DOHH2 (cell line): ENCODE measurements around the gene PSTPIP1.

Source experiments
- H3F3A ChIP-seq: fragments of 200-600 bp; sonication (generic), shearing (Covaris generic); 2 replicates; pipeline ENCODE4 v1.6.0; 2016; ENCODE audit warnings: antibody characterized with exemption, mild to moderate bottlenecking; ENCODE audit not compliant: control insufficient read depth, insufficient read depth
- H3K27ac ChIP-seq: fragments of 200-600 bp; sonication (generic); 2 replicates; pipeline ENCODE4 v1.5.1; 2014; ENCODE audit warnings: low read depth, mild to moderate bottlenecking, low read length, moderate library complexity
- H3K27me3 ChIP-seq: fragments of 200-600 bp; sonication (generic); 2 replicates; pipeline ENCODE4 v1.6.1; 2014; ENCODE audit warnings: mild to moderate bottlenecking, low read length, mixed read lengths; ENCODE audit not compliant: control insufficient read depth
- H3K36me3 ChIP-seq: fragments of 200-600 bp; sonication (generic); 2 replicates; pipeline ENCODE4 v1.6.1; 2014; ENCODE audit warnings: mild to moderate bottlenecking, low read length, moderate library complexity, mixed read lengths; ENCODE audit not compliant: control insufficient read depth
- H3K4me1 ChIP-seq: fragments of 200-600 bp; sonication (generic); 2 replicates; pipeline ENCODE4 v1.6.1; 2014; ENCODE audit warnings: mild to moderate bottlenecking, low read length, mixed read lengths; ENCODE audit not compliant: control insufficient read depth
- H3K4me2 ChIP-seq: fragments of 200-600 bp; sonication (generic); 2 replicates; pipeline ENCODE4 v1.6.0; 2014; ENCODE audit warnings: mild to moderate bottlenecking, low read length, moderate library complexity
- H3K4me3 ChIP-seq: fragments of 200-600 bp; sonication (generic); 2 replicates; pipeline ENCODE4 v1.5.1; 2014; ENCODE audit warnings: mild to moderate bottlenecking, low read length, mixed read lengths
- H3K79me2 ChIP-seq: fragments of 200-600 bp; sonication (generic); 2 replicates; pipeline ENCODE4 v1.6.1; 2014; ENCODE audit warnings: mild to moderate bottlenecking, low read length, mixed read lengths; ENCODE audit not compliant: control insufficient read depth
- H3K9me2 ChIP-seq: fragments of 200-600 bp; sonication (generic); replicated peaks from 2 replicates; pipeline ENCODE4 v1.6.1; 2014; ENCODE audit warnings: mild to moderate bottlenecking, low read length, mixed read lengths; ENCODE audit not compliant: control insufficient read depth
- H3K9me3 ChIP-seq: fragments of 200-600 bp; sonication (generic); 2 replicates; pipeline ENCODE4 v1.6.1; 2014; ENCODE audit warnings: antibody characterized with exemption, low read length, mixed read lengths; ENCODE audit not compliant: control insufficient read depth, insufficient read depth
- H4K20me1 ChIP-seq: fragments of 200-600 bp; sonication (generic); 2 replicates; pipeline ENCODE4 v1.6.0; 2014; ENCODE audit warnings: low read depth, mild to moderate bottlenecking, antibody characterized with exemption, low read length, moderate library complexity; ENCODE audit not compliant: control insufficient read depth, insufficient read depth
- EZH2phosphoT487 ChIP-seq: fragments of 200-600 bp; sonication (generic); IDR thresholded peaks from 2 replicates; pipeline ENCODE4 v1.6.1; 2017; ENCODE audit warnings: borderline replicate concordance, mild to moderate bottlenecking, antibody characterized with exemption, low read length, moderate library complexity, mixed read lengths
- TF ChIP-seq, protein P1 (sequence below): fragments of 200-600 bp; sonication (generic); IDR thresholded peaks from one replicate; pipeline ENCODE4 v1.5.1; 2014; ENCODE audit warnings: antibody characterized with exemption, mild to moderate bottlenecking, low read depth, low read length; ENCODE audit not compliant: poor library complexity, severe bottlenecking

PSTPIP1 gene

GRCh38 chr15:76994971-76995945 is at the start of gene PSTPIP1:
Gene PSTPIP1, plus strand, starts transcription at chr15:76995126. Its CDS starts 448 bp downstream, at chr15:76995574.
- Histone ChIP-seq H3K36me3 (no peaks in the 10 kb centered on the region), H3K4me1 (peaks cover 23% of the 10 kb centered on the region), H3K79me2 (peaks cover 6% of the 10 kb centered on the region), H4K20me1 (no peaks in the 10 kb centered on the region), H3K9me3 (no peaks in the 10 kb centered on the region), H3K4me3 (peak within 1 kb of the TSS; percentile 86), H3F3A (no peaks in the 10 kb centered on the region), H3K4me2 (peak within 1 kb of the TSS; percentile 100), H3K27ac (peak within 1 kb of the TSS; percentile 38), H3K27me3 (no peaks in the 10 kb centered on the region), H3K9me2 (no peaks in the 10 kb centered on the region)
- TF ChIP-seq, protein P1, sequence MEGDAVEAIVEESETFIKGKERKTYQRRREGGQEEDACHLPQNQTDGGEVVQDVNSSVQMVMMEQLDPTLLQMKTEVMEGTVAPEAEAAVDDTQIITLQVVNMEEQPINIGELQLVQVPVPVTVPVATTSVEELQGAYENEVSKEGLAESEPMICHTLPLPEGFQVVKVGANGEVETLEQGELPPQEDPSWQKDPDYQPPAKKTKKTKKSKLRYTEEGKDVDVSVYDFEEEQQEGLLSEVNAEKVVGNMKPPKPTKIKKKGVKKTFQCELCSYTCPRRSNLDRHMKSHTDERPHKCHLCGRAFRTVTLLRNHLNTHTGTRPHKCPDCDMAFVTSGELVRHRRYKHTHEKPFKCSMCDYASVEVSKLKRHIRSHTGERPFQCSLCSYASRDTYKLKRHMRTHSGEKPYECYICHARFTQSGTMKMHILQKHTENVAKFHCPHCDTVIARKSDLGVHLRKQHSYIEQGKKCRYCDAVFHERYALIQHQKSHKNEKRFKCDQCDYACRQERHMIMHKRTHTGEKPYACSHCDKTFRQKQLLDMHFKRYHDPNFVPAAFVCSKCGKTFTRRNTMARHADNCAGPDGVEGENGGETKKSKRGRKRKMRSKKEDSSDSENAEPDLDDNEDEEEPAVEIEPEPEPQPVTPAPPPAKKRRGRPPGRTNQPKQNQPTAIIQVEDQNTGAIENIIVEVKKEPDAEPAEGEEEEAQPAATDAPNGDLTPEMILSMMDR, result no peak
- TF ChIP-seq EZH2phosphoT487, result no peak

- no peaks in the 10 kb centered on the region for H3K27me3 ChIP-seq
- no peak for TF ChIP-seq EZH2phosphoT487
- TF ChIP-seq, protein P1, result no peak
- H4K20me1 ChIP-seq, result no peaks in the 10 kb centered on the region
- peaks cover 20% of the 10 kb centered on the region for H3K4me1 ChIP-seq
- no peaks in the 10 kb centered on the region for H3K9me3 ChIP-seq
- no peaks in the 10 kb centered on the region for H3F3A ChIP-seq
- no peak overlapping the region for H3K4me2 ChIP-seq
- no peak overlapping the region for H3K4me3 ChIP-seq
- no peaks in the 10 kb centered on the region for H3K9me2 ChIP-seq
- no peaks in the 10 kb centered on the region for H3K79me2 ChIP-seq
- peaks cover 18% of the 10 kb centered on the region for H3K36me3 ChIP-seq
- H3K27ac ChIP-seq, result no peak overlapping the region
Observed at GRCh38 chr15:76945494-76946093, 49.3 kb upstream of the PSTPIP1 start.

GRCh38 chr15:76947454-76947853 is 47.5 kb upstream of the PSTPIP1 start:
- Histone ChIP-seq H3K4me1 (peaks cover 23% of the 10 kb centered on the region), H4K20me1 (no peaks in the 10 kb centered on the region), H3K27me3 (no peaks in the 10 kb centered on the region), H3F3A (no peaks in the 10 kb centered on the region), H3K27ac (no peak overlapping the region), H3K36me3 (peaks cover 24% of the 10 kb centered on the region), H3K79me2 (no peaks in the 10 kb centered on the region), H3K4me2 (peak overlapping the region; percentile 42), H3K4me3 (peak overlapping the region; percentile 0; the same call in 1 of the 2 replicates), H3K9me3 (no peaks in the 10 kb centered on the region), H3K9me2 (no peaks in the 10 kb centered on the region)
- no peak for TF ChIP-seq EZH2phosphoT487
- TF ChIP-seq, protein P1, result no peak
